EL (cell line): ENCODE results near the gene ANO7.
"Not testable (repeated sequence)": the region's sequence is repeated elsewhere in the genome, so short reads cannot be mapped to it uniquely, and the experiment has no call there.

Experiments
- DNase-seq: peaks from one replicate; pipeline ENCODE4 v3.0.0-alpha.2; 2016

The ANO7 gene

DNA sequence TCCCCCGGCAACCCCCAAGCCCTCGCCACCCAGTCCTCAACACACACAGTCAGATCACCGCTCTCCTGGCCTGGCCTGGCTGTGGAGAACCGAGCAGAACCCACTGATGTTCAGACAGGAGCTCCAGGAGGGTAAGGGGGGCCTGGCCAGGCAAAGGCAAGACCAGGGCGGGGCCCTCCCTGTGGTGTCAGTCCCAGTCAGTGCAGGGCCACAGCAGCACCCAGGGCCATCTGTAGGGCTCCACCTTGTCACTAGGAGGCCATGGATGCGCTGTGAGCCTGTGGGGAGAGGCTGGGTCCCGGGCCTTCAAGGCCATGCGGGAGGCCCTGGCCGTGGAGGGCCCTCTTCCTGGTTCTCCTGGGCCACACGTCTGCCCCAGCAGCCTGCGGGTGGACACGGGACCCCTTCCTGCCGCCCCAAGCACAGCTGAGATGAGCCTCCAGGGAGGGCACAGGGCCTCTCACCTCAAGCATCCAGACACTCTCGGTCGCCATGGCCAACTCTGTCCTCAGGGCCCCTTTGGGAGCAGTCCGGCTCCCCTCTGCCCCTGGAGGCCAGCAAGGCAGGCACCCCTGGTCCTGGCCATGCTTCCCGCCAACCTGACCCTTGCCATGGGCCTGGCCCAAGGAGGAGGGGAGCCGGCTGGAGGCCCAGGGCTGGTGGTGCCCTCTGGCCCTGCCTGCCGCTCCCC, 2.0 kb downstream of the ANO7 start:
- no peak for DNase-seq

DNA sequence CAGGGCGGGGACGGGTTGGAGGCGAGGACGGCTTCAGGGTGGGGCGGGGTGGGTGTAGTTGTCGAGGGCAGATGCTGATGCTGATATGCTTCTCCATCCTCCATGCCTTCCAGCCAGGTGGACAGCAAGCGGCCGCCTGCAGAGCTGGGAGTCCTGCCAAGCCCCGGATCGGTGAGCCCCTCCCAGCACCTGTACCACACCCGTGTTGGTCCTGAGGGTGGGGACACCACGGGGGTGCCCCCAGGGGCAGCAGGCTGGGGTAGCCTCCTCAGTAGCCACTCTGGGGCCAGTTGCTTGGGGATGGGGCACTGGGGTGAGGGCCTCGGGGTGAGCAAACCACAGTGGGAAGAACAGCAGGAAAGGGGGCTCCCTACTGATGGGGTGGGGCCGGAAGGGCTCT, 2.6 kb downstream of the ANO7 start:
- no peak for DNase-seq

DNA sequence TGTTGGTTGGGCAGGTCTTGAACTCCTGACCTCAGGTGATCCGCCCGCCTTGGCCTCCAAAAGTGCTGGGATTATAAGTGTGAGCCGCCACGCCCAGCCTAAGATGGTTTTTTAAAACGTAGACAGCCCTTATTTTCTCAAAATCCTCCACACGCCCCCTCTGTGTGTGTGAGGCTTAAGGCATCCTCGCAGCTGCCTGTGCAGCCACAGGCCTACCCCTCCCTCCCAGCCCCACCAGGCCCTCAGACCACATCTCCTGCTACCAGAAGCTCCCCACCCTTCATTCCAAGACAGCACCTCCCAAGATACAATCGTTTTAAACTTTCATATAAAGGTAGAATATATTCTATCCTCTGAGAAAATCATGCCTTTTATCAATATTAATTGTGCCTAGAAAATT, 4.8 kb downstream of the ANO7 start:
- DNase-seq = no peak

DNA sequence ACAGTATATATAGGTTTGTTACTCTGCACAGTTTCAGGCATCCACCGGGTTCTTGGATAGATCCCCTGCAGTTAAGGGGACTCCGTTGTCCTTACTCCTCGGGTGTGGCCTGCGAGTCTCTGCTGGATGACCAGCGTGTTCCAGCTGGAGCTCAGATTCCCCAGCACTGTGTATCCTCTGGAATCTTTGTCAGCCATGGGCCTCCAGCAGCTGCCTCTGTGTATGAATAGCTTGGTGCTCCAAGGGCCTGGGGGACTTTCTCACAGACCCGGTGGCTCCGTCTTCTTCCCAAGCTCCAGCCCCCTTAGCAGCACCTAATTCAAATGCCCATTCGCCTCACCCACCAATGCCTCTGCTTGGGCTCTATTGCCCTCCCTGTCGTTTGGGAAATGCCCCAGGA, 6.3 kb downstream of the ANO7 start:
- DNase-seq = no peak

DNA sequence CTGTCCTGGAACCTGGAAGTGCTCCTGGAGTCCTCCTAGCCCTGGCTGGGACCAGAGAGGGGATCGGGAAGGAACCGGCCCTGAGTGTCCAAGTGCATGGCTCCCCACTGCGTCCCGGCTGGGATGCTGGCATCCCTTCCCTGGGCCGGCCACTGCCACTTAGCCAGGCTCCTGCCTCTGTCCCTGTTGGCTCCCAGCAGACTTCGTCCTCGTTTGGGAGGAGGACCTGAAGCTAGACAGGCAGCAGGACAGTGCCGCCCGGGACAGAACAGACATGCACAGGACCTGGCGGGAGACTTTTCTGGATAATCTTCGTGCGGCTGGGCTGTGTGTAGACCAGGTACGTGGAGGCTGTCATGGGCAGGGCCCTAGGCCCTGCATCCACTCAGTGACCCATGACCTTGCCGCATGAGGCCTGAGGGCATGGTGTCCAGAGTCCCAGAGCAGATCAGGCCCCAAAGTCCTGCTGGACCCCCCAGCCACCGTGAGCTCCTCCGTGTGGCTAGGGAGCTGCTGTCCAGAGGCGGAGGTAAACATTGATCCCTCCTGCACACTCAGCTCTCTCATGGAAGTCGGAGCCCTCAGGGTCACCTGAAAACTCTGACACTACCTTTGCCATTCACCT, 7.1 kb downstream of the ANO7 start:
- DNase-seq = no peak

DNA sequence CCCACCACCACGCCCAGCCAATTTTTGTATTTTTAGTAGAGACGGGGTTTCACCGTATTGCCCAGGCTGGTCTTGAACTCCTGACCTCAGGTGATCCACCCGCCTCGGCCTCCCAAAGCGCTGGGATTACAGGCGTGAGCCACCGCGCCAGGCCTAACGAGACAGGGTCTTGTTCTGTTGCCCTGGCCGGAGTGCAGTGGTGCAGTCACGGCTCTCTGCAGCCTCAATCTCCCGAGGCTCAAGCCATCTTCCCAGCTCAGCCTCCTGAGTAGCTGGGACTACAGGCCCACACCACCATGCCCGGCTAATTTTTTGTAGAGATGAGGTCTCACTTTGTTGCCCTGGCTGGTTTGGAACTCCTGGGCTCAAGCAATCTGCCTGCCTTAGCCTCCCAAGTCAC, 8.8 kb downstream of the ANO7 start:
- not testable (repeated sequence) for DNase-seq

DNA sequence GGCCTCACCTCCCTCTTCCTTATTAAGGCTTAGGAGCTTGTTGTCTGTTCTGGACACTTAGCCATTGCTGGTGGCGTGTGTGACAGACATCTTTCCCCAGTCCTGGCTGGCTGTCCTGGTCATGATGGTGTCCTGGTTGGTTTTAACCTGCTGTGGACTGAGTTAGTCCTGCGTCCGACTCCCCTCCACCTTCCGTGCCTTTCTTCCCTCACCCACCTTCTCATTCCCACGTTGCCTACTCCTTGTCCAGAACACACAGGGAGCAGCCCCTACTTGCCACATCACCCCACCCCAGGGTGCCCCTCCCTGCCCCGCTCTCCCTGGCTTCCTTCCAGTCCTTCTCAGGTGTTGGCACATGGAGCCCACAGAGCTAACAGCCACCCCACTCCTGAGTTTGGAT, 9.5 kb downstream of the ANO7 start:
- no peak for DNase-seq

DNA sequence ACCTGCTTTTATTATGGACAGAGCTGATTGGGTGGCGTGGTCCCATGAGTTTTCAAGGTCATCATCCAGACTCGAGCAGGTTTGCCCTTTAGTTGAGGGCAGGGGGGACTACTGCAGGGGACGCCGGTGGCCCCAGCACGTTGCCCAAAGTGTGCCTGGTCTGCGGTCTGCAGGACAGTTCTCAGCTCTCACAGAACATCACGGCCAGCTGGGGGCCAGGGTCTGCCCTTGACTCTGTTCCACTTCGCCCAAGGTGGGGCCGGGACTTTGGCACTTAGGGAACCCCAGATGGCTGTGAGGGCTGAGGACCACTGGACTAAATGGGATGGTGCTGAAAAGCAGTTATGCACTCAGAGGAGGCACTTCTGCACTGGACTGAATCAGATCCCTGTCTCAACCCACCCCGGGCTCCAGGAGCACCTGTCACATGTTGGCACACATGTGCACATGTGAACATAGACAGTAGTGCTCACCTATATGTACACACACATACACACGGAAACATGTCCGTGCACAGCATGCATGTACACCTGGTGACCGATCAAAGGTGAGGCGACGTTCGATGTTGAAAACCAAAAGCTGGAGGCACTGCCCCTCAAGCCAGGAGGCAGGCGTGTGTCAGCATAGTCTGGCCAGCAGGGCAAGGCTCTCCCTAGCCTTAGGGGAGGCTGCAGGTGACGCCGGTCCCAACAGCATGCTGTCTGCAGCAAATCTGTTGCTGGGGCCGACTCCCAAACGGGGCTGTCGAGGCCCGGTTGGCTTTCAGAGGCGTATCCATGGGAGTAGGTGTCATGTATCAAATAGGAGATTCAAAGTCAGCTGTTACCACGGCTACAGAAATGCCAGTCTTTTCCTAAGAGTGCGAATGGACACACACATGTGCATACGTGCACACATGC, 10.2 kb downstream of the ANO7 start:
- no peak for DNase-seq

DNA sequence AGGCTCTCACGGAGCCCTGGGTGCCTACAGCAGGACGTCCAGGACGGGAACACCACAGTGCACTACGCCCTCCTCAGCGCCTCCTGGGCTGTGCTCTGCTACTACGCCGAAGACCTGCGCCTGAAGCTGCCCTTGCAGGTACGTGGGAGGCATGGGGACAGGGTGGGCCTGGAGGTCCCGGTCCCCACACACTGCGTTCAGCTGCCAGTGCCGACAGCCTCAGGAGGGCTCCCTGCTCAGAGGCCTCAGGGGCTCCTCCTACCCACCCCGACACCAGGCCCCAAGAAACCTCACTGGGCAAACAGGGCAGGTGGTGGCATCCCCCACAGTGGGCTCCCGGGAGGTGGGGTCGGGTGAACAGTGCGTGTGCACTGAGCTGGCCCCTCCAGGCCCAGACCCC, 10.8 kb downstream of the ANO7 start:
- no peak for DNase-seq

DNA sequence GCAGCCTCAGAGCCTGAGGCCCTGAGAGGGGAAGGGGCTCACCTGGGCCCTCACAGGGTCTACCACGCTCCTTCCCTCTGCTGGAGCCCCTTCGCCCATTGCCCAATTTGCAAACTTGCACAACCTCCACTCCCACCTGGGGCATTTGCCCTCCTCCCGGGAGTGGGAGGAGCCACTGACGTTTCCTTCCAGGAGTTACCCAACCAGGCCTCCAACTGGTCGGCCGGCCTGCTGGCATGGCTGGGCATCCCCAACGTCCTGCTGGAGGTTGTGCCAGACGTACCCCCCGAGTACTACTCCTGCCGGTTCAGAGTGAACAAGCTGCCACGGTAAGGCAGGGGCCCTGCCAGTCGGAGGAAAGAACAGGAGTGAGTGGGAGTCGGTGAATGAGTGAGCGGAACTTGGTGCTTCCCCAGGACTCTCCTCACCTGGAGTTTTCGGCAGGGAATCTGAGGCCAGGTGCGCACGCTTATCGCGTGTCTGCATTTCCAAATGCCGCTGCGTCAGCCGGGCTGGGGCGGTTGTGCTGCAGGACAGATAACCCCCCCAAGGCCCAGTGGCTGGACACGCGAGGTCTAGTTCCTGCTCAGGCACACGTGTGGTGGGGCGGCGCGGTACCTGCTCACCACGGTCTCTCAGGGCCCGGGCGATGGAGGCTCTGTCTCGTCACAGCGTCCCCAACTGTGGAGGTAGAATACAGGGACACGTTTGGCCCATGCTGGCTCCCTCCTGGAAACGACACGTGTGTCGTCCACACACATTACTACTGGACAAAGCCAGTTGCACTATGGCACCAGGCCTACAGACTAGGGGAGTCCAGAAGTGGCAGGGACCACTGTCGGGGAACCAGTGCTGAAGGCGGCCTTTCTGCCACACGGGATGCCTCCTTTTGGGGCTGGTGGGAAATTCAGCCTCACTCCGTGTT, 11.7 kb downstream of the ANO7 start:
- no peak for DNase-seq

DNA sequence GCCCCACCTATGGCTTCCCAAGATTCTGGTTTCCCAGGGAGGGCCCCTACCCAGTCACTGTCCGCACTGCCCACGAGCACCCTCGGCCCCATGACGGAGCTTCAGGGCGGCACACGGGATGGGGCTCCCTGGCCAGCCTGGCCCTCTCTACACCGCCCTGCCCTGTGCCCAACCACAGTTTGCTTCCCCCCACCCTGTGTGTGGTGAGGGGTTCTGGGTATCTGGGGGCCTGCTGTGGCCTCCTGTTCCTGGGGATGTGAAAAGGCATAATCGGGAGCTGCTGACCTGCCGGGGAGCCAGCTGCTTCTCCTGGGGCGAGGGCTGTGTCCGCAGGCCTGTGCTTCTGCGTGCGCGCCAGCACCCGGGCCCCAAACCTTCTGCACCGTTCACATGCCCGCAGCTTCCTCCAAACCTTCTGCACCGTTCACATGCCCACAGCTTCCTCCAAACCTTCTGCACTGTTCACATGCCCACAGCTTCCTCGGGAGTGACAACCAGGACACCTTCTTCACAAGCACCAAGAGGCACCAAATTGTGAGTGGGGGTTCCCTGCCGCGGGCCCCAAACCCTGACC, 12.4 kb downstream of the ANO7 start:
- no peak for DNase-seq

DNA sequence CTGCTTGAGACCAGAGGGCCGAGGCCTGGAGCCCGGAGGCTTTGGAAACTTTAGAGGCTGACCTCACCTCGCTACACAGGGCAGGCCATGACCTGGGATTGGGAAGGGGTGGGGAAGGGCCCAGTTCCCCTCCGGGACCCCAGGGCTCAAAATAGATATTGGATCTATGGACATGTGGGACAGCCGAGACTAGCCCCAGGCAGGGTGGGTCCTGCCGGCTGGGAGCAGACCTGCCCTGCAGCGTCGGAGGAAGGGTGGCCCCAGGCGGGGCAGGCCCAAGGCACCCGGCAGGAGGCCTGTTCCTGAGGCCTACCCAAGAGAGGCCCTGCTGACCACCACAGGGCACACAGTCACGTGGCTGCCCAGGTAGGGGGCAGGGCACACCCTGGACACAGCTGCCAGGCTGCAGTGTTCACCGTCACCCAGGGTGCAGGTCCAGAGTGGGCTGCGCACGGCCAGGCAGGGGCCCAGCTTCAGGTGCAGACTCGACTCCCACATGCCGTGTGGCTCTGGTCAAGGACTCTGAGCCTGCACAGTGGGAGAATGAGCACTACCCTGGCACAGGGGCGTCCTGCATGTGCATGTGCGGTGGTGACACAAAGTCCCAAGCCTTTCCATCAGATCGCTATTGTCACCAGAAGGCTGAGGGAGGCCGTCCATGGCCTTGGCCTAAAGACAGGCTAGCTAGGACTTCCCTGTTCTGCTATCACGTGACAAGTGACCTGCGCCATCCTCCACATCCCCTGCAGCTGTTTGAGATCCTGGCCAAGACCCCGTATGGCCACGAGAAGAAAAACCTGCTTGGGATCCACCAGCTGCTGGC, 13.2 kb downstream of the ANO7 start:
- DNase-seq = no peak

DNA sequence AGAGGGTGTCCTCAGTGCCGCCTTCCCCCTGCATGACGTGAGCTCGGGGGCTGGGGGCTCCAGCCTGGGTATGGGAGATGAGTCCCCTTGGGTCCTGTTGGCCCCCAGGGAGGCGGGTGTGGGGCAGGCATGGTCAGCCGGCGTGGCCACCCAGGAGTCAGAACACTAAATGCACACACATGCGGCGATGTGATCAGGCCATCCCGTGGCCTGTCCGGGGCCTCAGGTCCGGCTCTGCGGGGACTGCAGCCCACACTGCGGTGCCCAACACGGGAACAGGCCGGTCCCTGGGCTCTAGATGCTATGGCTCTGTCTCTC, 13.8 kb downstream of the ANO7 start:
- no peak for DNase-seq

DNA sequence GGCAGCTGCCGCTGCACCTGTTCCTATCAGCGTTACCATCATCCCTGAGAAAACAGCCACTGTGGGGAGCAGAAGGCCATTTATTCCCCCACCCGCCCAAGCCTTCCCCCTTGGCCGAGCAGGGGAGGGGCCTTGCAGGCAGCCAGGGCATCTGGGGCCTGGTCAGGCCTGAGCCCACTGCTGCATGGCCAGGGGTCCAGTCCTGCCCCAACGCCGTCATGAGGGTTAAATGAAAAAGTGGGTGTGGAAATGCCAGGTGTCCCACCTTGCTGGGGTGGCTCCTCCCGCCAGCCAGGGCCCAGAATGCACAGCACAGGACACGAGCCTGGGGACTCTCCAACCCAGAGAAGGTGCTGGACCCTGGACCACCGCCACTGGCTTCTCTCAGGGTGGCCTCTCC, 14.2 kb downstream of the ANO7 start:
- no peak for DNase-seq

DNA sequence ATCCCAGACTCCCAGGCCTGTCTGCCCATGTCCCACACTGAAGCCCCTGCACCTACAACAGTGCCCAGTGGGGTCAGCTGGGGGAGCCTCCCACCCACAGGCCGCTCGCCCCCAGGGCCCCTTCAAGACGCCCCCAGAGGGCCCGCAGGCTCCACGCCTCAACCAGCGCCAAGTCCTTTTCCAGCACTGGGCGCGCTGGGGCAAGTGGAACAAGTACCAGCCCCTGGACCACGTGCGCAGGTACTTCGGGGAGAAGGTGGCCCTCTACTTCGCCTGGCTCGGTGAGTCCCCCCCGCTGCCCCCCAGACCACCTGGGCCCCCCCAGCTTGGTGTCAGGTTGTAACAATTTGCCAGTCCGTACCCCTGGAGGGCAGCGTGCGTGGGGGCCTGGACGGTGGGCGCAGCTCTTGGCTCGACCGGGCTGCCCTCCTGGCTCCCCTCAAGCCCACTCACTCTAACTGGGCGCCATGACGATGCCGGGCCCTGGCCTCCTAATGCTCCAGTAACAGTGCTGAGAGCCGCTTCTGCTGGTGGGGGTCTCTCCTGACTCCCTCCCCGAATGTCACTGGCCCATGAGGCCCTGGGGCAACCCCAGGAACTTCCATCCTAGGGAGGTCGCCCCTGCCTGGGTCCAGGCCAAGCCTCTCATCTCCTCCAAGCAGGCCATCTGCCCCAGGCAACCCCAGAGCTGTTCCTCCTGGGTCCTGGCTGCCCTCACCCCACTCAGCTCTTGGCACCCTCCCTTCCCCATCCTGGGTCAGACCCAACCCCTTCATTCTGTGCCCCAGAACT, 14.9 kb downstream of the ANO7 start:
- no peak for DNase-seq

DNA sequence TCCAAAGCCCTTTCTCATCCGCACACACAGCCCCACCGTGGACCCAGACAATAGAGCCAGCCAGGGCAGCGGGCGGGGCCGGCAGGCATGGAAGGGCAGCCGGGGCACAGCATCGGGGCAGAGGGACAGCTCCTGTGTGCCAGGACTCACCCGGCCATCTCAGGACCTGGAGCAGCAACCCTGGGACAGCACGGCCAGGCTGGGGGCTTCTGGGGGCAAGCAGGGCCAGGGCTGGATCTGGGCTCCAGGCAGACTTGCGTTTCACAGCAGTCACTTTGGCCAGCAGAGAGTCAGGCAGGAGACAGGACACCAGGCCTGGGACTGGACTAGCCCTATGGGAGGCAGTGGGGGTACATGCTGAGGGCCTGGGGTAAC, 15.5 kb downstream of the ANO7 start:
- DNase-seq = no peak

DNA sequence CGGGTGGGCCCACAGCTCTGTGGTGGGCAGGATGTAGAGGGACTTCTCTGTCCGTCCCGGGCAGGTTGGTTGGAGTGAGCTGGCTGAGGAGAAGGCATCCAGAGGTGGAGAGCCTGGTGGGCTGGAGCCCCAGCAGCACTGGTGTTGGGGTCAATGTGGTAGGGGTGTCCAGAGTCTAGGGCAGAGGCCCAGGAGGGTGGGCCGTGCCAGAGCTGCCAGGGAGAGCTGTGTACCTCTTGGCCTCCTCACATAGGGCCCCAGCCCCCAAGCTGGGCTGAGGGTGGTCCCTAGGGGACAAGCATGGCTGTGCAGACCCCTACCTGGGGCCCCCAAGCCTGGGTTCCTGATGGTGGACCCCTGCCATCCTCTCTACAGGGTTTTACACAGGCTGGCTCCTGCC, 16.0 kb downstream of the ANO7 start:
- DNase-seq = no peak

DNA sequence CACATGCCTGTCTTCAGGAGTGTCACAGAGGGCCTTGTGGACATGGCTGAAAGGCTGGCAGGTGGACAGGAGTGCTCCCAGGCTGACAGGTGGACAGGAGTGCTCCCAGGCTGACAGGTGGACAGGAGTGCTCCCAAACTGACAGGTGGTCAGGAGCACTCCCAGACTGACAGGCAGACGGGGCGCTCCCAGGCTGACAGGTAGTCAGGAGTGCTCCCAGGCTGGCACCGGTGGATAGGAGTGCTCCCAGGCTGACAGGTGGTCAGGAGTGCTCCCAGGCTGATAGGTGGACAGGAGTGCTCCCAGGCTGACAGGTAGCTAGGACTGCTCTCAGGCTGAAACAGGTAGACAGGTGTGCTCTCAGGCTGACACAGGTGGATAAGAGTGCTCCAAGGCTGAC, 16.6 kb downstream of the ANO7 start:
- no peak for DNase-seq

DNA sequence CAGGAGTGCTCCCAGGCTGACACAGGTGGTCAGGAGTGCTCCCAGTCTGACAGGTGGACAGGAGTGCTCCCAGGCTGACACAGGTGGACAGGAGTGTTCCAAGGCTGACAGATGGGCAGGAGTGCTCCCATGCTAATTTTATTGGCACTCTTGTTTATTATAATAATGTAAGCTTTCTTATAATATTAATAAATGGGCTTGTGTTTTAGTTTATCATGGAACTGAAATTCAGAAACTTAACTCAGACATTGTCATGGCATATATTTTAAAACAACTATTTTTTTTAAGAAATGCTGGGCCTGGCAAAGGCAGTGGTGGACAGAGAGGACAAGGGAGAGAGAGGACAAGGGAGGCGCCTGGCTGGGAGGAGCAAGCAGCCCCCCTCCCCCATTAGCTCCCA, 18.7 kb downstream of the ANO7 start:
- no peak for DNase-seq

DNA sequence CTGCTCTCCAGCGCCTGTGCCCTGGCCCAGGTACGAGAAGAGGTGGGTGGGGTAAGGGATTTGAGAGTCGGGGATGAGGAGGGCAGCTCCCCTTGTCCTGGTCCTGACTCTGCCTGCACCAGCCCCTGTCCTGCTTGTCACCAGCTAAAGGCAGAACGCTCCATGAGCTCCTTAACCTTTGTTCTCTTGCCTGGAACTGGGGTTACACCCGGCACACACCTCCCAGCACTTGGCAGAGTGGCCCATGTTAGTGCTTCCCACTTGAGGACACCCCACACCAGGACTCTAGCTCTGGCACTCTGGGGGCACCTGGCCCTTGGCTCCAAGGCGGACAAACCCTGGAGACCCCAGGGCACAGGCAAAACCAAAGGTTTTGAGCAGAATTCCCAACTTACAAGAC, 19.2 kb downstream of the ANO7 start:
- no peak for DNase-seq

DNA sequence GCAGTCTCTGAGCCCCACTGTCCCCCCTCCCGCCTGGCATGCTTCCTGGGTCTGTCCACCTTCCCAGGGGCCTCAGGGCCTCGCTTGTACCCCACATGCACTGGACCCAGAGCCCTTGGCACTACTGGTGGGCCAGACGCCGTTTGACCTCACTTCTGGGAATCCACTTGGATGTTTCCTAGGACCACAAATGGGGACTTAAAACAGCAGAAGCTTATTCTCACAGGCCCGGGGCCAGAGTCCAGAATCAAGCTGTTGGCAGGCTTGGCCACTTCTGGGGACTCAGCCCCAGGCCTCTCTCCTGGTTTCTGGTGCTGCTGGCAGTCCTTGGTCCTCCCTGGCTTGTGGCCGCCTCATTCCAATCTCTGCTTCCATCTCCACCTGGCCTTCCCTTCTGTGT, 19.6 kb downstream of the ANO7 start:
- DNase-seq = no peak
